ENCODE data around the gene MLNR.

DNA sequence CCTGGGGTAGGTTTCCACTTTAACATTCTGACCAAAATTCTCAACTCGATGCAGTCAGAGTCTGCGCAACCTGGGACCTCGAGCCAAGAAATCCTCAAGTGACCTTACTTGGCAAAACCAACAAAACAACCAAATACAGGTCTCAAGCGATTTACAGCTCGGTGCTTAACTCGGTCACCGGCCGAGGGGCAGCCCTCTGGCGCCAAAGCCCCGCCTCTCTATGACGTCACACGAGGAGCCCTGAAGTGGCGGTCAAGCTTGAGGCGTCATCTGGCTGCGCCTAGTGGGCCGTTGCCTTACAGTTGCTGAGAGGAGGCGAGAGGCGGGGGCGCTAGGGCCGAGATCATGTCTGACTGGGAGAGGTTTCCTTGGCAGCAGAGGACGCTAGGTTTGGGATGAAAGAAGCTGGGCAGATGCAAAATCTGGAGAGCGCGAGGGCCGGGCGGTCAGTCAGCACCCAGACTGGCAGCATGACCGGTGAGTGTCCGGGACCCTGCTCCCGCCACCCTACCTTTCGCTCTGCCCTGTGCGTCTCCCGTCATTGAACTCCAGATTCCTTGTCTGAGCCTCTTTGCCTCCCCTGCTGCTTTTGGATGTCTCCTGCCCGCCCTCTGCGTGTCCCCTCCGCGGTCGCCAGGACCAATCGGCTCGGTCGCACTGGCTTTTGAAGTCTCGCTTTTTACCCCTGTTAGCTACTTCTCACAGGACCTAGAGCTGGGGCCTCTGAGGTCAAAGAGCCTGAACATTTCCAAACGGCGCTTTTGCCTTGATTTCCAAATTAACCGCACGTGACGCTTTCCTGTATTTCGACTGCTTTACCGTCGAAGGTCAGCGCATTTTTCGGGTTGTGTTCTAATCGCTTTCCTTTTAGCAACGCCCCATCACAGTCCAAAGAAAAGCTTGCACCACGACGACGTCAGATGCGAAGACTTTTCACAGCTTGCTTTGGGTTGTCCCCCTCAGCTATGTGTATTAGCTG, 27.8 kb downstream of the MLNR start, which contains the start of gene CDADC1:
- TF ChIP-seq, protein P1, sequence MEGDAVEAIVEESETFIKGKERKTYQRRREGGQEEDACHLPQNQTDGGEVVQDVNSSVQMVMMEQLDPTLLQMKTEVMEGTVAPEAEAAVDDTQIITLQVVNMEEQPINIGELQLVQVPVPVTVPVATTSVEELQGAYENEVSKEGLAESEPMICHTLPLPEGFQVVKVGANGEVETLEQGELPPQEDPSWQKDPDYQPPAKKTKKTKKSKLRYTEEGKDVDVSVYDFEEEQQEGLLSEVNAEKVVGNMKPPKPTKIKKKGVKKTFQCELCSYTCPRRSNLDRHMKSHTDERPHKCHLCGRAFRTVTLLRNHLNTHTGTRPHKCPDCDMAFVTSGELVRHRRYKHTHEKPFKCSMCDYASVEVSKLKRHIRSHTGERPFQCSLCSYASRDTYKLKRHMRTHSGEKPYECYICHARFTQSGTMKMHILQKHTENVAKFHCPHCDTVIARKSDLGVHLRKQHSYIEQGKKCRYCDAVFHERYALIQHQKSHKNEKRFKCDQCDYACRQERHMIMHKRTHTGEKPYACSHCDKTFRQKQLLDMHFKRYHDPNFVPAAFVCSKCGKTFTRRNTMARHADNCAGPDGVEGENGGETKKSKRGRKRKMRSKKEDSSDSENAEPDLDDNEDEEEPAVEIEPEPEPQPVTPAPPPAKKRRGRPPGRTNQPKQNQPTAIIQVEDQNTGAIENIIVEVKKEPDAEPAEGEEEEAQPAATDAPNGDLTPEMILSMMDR (conservative IDR thresholded peaks at IDR 0.05 in 1 of 2, IDR thresholded peaks at IDR 0.05 in 1 of 2; ENCODE audit: extremely low read depth in 1 of 2, insufficient read depth in 1 of 2, low read depth in 1 of 2, low read length in 2 of 2) = no peak
- no peak for TF ChIP-seq EZH2 (IDR thresholded peaks at IDR 0.05; ENCODE audit: borderline replicate concordance, low read length)

All from mammary epithelial cell (primary cell).